CD1c-positive myeloid dendritic cell (primary cell): ENCODE results near the gene HNRNPUL1.
A peak's percentile ranks its signal among the peaks of the same experiment; 100 is the strongest.

Experiments used
- DNase-seq: peaks from one replicate; pipeline ENCODE4 v3.0.0-alpha.2; 2016; ENCODE audit errors: extremely low spot score

The HNRNPUL1 gene

DNA sequence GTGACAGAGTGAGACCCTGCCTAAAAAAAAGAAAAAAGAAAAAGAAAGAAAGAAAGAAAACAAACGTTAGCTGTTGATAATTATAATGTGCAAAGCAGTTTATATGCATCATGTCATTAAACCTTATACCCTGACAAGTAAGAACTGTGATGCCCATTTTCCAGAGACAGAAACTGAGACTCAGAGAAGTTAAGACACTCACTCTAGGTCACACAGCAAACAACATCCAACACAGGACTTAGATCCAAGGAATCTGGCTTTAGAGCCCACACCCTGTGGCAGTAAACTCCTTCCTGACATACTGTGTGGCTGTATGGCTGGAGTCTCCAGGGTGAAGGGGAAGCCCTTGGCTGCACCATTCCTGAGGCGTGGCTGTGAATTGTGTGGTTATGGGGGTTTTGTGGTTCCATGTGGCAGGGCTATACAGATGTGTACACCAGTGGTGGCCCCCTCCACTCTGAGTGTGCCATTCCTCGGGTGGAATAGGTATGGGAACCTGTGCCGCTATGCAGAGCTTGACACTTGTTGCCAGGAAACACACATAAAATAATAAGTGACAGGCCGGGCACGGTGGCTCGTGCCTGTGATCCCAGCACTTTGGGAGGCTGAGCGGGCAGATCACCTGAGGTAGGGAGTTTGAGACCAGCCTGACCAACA, 29.5 kb upstream of the HNRNPUL1 start:
- DNase-seq = no peak

DNA sequence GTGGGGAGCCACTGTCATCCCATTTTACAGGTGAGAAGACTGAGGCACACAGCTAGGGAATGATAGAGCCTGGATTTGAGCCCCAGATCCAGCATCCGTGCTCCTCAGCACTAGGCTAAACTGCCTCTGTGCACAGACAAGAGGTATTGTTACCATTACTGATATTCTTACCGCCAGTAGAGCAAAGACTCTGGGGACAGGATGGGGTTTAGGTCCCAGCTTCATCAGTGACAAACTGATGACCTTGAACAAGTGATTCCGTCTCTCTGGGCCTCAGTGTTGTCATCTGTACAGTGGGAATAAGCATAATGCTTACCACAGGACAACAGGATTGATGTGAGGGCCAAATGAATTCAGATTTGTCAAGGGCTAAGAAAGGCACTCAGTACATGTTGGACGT, 28.7 kb upstream of the HNRNPUL1 start:
- no peak for DNase-seq

DNA sequence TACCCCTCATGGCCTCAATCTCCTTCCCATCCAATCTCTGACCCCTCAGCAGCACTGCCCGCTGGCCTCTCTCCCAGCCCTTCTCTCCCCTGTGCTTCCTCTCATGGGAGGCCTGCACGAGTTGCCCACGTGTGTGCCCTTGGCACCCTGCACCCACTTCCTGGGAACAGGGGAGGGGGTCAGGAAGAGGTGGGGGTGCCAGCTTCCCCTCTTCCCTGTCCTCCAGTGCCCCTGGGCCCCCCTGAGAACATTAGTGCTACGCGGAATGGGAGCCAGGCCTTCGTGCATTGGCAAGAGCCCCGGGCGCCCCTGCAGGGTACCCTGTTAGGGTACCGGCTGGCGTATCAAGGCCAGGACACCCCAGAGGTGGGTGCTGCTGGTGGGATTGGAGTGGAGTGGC, 25.9 kb upstream of the HNRNPUL1 start:
- DNase-seq = no peak

DNA sequence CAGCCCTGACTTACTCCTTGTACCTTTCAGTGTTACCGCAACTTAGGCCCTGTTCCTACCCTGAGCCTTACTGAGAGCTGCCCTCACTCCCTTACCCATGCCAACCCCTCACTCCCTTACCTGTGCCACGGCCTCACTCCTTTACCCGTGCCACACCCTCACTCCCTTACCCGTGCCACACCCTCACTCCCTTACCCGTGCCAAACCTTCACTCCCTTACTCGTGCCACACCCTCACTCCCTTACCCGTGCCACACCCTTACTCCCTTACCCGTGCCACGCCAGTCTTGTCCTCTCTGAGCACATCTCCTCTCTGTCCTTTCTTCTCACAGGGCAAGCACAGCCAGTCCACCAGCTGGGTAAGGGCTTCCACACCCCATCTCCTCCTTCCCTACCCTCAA, 24.8 kb upstream of the HNRNPUL1 start:
- DNase-seq = no peak

- no peak for DNase-seq
Measured at GRCh38 chr19:41239961-41240574, 24.1 kb upstream of the HNRNPUL1 start.

GRCh38 chr19:41241859-41242258, 22.3 kb upstream of the HNRNPUL1 start:
- no peak for DNase-seq

GRCh38 chr19:41244117-41244516, 20.1 kb upstream of the HNRNPUL1 start:
- no peak for DNase-seq

DNA sequence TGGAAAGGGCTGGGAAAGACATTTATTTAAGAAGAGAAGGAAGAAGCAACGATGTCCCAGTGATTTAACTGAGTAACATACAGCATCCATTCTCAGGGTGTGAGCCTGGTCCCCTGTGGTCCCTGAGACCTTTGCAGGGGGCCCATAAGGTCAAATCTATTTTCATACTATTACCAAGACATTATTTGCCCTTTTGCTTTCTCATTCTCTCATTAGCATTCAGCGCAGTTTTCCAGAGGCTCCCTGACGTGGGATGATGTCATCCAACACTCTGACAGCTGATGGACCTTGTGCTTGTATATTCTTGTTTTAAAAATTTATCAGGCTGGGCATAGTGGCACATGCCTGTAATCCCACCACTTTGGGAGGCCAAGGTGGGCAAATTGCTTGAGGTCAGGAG, 18.3 kb upstream of the HNRNPUL1 start:
- DNase-seq = no peak

GRCh38 chr19:41248895-41249294, 15.3 kb upstream of the HNRNPUL1 start:
- no peak for DNase-seq

DNA sequence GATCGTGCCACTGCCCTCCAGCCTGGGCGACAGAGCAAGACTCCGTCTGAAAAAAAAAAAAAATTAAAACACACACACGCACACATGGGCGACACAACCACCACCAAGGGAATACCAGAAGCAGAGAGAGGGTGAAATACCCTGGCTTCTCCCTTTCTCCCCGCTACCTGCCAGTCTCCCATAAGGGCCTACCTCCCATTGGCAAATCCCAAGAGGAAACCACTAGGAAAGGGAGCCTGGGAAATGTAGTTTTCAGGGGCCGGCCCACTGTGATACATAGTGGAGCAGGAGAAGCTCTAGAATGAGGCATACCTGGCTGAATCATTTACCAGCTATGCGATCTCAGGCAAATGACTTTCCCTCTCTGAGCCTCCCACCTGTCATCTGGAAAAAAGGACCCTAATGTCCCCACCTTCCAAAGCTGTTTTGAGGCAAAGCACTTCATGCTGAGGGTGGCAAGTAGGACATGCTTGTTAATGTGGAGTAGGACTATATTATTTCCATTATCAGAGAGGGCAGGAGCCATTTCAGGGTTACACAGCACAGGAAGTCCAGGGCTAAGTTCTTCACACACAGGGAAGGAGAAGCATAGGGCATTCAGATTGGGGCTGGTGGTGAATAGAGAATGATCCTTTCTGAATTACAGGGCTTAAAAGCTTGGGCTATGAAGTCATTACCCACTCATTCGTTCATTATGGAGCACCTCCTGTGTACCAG, 14.3 kb upstream of the HNRNPUL1 start:
- no peak for DNase-seq

DNA sequence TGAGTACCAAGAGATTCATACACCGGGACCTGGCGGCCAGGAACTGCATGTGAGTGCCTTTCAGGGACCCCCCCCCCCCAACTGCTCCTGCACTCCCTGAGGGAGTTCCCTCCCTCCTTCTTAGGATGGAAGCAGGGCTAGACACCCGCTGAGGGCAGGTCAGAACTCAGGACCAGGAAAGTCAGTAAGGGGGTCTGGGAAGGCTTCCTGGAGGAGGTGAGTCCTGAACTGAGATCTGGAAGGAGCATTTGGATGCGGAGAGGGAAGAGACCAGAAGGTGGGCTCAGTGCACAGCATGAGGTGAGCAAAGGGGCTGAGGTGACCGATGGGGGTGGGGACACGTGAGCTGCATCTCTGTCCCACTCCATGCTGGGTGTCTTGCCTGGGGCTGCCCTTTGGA, 10.5 kb upstream of the HNRNPUL1 start:
- no peak for DNase-seq

DNA sequence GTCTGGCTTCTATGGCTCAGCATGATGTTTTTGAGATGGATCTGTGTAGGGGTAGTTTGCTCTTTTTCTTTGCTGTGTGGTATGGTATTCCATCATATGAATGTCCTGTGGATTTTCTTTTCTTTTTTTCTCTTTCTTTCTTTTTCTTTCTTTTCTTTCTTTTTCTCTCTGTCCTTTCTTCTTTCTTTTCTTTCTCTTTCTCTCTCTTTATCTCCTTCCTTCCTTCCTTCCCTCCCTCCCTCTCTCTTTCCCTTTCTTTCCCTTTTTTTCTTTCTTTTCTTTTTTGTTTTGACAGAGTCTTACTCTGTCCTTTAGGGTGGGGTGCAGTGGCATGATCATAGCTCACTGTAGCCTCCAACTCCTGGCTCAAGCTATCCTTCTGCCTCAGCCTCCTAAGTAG, 9.0 kb upstream of the HNRNPUL1 start:
- DNase-seq = no peak

DNA sequence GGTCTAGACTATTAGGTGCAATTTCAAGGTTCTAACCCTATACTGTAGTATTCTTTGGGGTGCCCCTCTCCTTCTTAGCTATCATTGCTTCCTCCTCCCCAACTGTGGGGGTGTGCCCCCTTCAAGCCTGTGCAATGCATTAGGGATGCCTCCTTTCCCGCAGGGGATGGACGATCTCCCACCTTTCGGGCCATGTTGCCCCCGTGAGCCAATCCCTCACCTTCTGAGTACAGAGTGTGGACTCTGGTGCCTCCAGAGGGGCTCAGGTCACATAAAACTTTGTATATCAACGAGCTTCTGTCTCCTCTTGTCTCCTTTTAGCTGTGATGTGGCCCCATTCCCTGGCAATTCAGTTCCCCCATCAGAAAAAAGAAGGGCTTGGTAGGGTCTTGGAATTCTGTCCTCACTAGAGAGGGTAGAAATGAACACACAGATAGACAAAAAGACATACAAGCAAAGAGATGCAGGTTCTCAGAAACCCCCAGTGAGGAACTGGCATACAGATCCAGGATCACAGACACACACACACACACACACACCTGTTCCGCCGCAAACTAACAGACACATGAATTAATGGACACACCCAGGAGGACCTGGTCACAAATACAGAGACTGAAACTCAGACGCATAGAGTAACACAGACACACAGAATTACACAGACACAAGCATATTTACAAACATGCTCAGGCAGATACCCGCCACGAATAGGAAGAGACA, 2.5 kb upstream of the HNRNPUL1 start:
- no peak for DNase-seq

GRCh38 chr19:41263042-41263849, 926 bp upstream of the HNRNPUL1 start:
- DNase-seq = peak; percentile 95

- peak; percentile 27 for DNase-seq
Measured at GRCh38 chr19:41264581-41265394, 616 bp downstream of the HNRNPUL1 start.

DNA sequence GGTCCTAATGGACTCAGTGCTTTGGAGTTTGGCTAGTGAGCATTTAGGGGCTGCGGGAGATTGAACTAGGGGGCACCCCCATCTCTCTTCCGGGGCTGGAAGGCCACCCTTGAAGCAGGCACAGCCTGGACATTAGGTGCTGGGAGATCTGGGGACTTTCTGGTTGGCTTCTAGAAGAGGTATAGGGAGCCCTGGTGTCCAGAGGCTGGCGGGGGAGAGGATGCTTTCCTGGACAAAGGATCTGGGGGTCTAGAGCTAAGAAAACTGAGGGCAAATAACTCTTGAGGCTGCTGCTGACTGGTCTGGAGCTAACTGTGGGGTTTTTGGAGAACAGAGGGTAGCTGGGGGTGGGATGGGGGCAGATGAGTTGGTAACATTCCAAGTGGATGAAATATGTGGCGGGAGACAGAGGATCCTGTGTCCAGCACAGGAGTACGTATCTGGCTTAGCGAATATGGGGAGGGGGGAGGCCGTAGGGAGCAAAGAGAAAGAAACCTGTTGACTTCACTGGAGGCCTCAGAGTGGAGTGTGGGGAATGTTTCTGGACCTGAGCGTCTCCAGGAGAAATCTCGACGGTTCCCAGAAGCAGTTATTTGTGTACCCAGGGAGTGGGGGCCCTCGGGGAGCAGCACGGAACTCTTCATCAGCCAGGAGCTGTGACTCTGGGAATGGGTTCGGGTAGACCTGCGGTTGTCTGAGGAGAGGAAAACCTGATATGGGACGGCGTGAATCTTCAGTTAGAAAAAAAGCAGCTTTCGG, 1.4 kb downstream of the HNRNPUL1 start:
- DNase-seq = no peak

DNA sequence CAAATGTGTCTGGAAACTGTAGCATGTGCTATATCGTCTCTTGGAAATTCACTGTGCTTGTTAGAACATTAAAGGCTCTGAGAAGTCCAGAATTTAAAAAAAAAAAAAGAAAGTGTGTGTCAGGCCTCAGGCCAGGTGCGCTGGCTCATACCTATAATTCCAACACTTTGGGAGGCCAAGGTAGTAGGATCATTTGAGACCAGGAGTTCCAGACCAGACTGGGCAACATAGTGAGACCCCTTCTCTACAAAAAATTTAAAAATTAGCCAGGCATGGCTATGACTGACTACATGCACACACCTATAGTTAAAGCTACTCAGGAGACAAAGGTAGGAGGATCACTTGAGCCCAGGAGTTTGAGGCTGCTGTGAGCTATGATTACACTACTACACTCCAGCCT, 4.9 kb downstream of the HNRNPUL1 start:
- no peak for DNase-seq

GRCh38 chr19:41269571-41269970, 5.4 kb downstream of the HNRNPUL1 start:
- DNase-seq = no peak

DNA sequence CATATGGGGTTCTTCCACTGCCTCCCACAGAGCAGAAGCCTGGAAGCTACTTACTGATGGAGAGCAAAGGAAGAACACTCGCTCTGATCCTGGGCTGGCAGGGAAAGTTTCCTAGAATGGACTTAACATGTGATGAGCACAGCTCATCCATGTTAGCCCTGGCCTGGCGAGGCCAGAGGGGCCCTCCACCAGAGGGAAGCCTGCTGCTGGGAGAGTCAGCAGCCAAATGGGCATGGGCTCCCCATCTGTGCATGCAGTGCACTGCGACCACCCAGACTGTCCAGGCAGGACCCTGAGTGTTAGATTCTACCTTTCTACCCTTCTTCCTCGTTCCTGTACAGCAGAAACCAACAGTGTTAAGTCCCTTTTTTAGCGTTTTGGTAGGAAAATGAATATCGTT, 8.9 kb downstream of the HNRNPUL1 start:
- no peak for DNase-seq

DNA sequence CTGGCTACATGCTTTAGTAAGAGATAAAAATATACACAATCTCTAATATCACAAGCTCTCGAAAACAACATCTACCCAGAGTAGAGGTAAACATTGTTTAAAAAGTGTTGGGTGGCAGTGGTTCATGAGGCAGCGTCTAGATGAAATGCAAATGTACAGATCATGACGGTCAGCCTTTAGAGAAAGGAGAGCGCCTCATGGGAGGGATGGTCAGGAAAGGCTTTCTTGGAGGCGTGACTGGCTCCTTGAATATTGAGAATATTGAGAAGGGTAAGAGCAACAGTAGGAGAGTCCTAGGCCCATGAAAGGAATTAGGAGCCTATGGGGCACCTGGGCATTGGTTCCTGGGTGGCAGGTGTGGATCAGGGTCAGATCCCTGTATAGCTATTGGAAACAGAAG, 10.6 kb downstream of the HNRNPUL1 start:
- DNase-seq = no peak
